H1 (cell line): Measurements from ENCODE around the gene TP53I13. TPM values are rescaled to one million over a fixed set of nuclear protein-coding genes. Genes with fewer than 3 reads are reported as not detected.

ENCODE experiments used
- CTCF ChIA-PET: fragments of 300-600 bp; sonication (Branson Sonifier 250); formaldehyde crosslinking; loops from one replicate; lab custom pipeline; 2021; ENCODE audit not compliant: partially characterized antibody; lab: Charles Lee
- POLR2A ChIA-PET: fragments of 300-600 bp; sonication (Branson Sonifier 250); formaldehyde crosslinking; loops from one replicate; lab custom pipeline; 2021; ENCODE audit warnings: inconsistent platforms; ENCODE audit not compliant: partially characterized antibody; lab: Charles Lee
- DNase-seq, 2 experiments: peaks; one replicate each; pipeline versions ENCODE4 v3.0.0 to v3.0.0-alpha.2; 2010 to 2022; ENCODE audit warnings: low spot score in 2 of 2, low read depth in 1 of 2, mixed read lengths in 1 of 2
- FAIRE-seq: peaks from 2 replicates; lab custom pipeline; 2011; peaks lifted over from hg19 to GRCh38; lab: Jason Lieb, UNC
- H2AFZ ChIP-seq: 2 replicates; pipeline ENCODE4 v1.8.1; 2012; ENCODE audit warnings: low read length, inconsistent platforms
- H2AK5ac ChIP-seq: 2 replicates; pipeline ENCODE4 v1.6.1; 2013; ENCODE audit warnings: low read depth, low read length
- H2BK120ac ChIP-seq: replicated peaks from 2 replicates; pipeline ENCODE3; 2013; ENCODE audit warnings: low read depth, low read length, inconsistent platforms
- H2BK12ac ChIP-seq: 2 replicates; pipeline ENCODE4 v1.6.1; 2013; ENCODE audit warnings: low read depth, low read length
- H2BK15ac ChIP-seq: 2 replicates; pipeline ENCODE4 v1.6.1; 2013; ENCODE audit warnings: low read length
- H2BK20ac ChIP-seq: 2 replicates; pipeline ENCODE4 v1.6.1; 2013; ENCODE audit warnings: low read length
- H2BK5ac ChIP-seq: 2 replicates; pipeline ENCODE4 v1.6.1; 2013; ENCODE audit warnings: low read depth, low read length
- H3K14ac ChIP-seq: 2 replicates; pipeline ENCODE4 v1.6.1; 2013; ENCODE audit warnings: inconsistent platforms; ENCODE audit not compliant: insufficient read length
- H3K18ac ChIP-seq: 2 replicates; pipeline ENCODE4 v1.6.1; 2013; ENCODE audit warnings: low read length; ENCODE audit errors: extremely low read depth
- H3K23ac ChIP-seq: 2 replicates; pipeline ENCODE4 v1.6.1; 2013; ENCODE audit warnings: inconsistent platforms; ENCODE audit not compliant: insufficient read length
- H3K23me2 ChIP-seq: 2 replicates; pipeline ENCODE4 v1.6.1; 2013; ENCODE audit warnings: low read depth, low read length
- H3K27ac ChIP-seq: 2 replicates; pipeline ENCODE4 v1.6.1; 2011; ENCODE audit warnings: low read depth, low read length, inconsistent platforms
- H3K27me3 ChIP-seq, 4 experiments: replicated peaks in 1 of 4; 1 replicate in 1 of 4; 2 replicates in 3 of 4; pipeline versions ENCODE4 v1.6.1 to v1.8.1; 2011 to 2013; ENCODE audit warnings: low read length in 3 of 4, mild to moderate bottlenecking in 3 of 4, inconsistent platforms in 2 of 4, mixed read lengths in 2 of 4, moderate library complexity in 1 of 4; ENCODE audit not compliant: control insufficient read depth in 3 of 4, insufficient read depth in 3 of 4; ENCODE audit errors: extremely low read depth in 1 of 4
- H3K36me3 ChIP-seq, 4 experiments: 2 replicates each; pipeline versions ENCODE4 v1.6.1 to v1.8.1; 2011 to 2013; ENCODE audit warnings: mild to moderate bottlenecking in 4 of 4, low read length in 3 of 4, moderate library complexity in 2 of 4, control low read depth in 1 of 4, inconsistent platforms in 1 of 4; ENCODE audit not compliant: insufficient read depth in 4 of 4, control insufficient read depth in 2 of 4
- H3K4ac ChIP-seq: replicated peaks from 2 replicates; pipeline ENCODE3; 2013; ENCODE audit warnings: low read length, low read depth, mixed read lengths, inconsistent platforms; ENCODE audit not compliant: insufficient read length
- H3K4me1 ChIP-seq, 4 experiments: replicated peaks in 1 of 4; 1 replicate in 1 of 4; 2 replicates in 3 of 4; pipeline versions ENCODE4 v1.6.1 to v1.8.1; 2011 to 2013; ENCODE audit warnings: low read length in 3 of 4, inconsistent platforms in 2 of 4, mixed read lengths in 1 of 4; ENCODE audit not compliant: insufficient read depth in 4 of 4, control insufficient read depth in 3 of 4
- H3K4me2 ChIP-seq, 2 experiments: 2 replicates each; pipeline versions ENCODE4 v1.6.1 to v1.8.1; 2011 to 2013; ENCODE audit warnings: low read depth in 2 of 2, low read length in 2 of 2, control low read depth in 1 of 2, inconsistent platforms in 1 of 2, mild to moderate bottlenecking in 1 of 2; ENCODE audit not compliant: insufficient read depth in 1 of 2
- H3K4me3 ChIP-seq, 4 experiments: fragments of 200-600, 300-600 bp in 1 of 4; sonication (generic), shearing (Covaris generic), sonication (Bioruptor Twin) in 1 of 4; 2 replicates each; pipeline versions ENCODE4 v1.5.1 to v1.8.1; 2011 to 2016; ENCODE audit warnings: low read length in 4 of 4, low read depth in 3 of 4, control low read depth in 2 of 4, inconsistent platforms in 2 of 4, mild to moderate bottlenecking in 2 of 4, mixed read lengths in 1 of 4, moderate library complexity in 1 of 4; ENCODE audit not compliant: insufficient read depth in 2 of 4; ENCODE audit errors: extremely low read depth in 1 of 4
- H3K56ac ChIP-seq: replicated peaks from 2 replicates; pipeline ENCODE3; 2013; ENCODE audit warnings: low read depth, mild to moderate bottlenecking, mixed read lengths, low read length, inconsistent platforms; ENCODE audit not compliant: insufficient read length
- H3K79me1 ChIP-seq: 2 replicates; pipeline ENCODE4 v1.6.1; 2013; ENCODE audit warnings: low read depth, low read length, control low read depth
- H3K79me2 ChIP-seq, 2 experiments: 2 replicates each; pipeline versions ENCODE4 v1.6.1 to v1.8.1; 2012 to 2013; ENCODE audit warnings: low read length in 2 of 2, mild to moderate bottlenecking in 2 of 2, inconsistent platforms in 1 of 2; ENCODE audit not compliant: insufficient read depth in 2 of 2, control insufficient read depth in 1 of 2
- H3K9ac ChIP-seq, 4 experiments: replicated peaks in 1 of 4; 1 replicate in 1 of 4; 2 replicates in 3 of 4; pipeline versions ENCODE4 v1.6.1 to v1.8.1; 2011 to 2013; ENCODE audit warnings: low read depth in 3 of 4, low read length in 3 of 4, control low read depth in 2 of 4, mild to moderate bottlenecking in 2 of 4, moderate library complexity in 2 of 4, inconsistent platforms in 1 of 4; ENCODE audit errors: extremely low read depth in 1 of 4
- H3K9me3 ChIP-seq, 2 experiments: 2 replicates each; pipeline versions ENCODE4 v1.6.1 to v1.8.1; 2012 to 2013; ENCODE audit warnings: mild to moderate bottlenecking in 2 of 2, moderate library complexity in 2 of 2, control low read depth in 1 of 2, inconsistent platforms in 1 of 2, low read depth in 1 of 2, low read length in 1 of 2, mixed read lengths in 1 of 2; ENCODE audit not compliant: insufficient read depth in 2 of 2
- H4K20me1 ChIP-seq, 2 experiments: replicated peaks in 1 of 2; 2 replicates each; pipeline versions ENCODE3 to v1.8.1; 2011 to 2013; ENCODE audit warnings: inconsistent platforms in 2 of 2, low read length in 2 of 2, mild to moderate bottlenecking in 1 of 2; ENCODE audit not compliant: insufficient read depth in 2 of 2, control insufficient read depth in 1 of 2
- H4K5ac ChIP-seq: 2 replicates; pipeline ENCODE4 v1.6.1; 2013; ENCODE audit warnings: low read length, low read depth, mixed read lengths, inconsistent platforms; ENCODE audit not compliant: insufficient read length
- H4K8ac ChIP-seq: 2 replicates; pipeline ENCODE4 v1.8.0; 2013; ENCODE audit warnings: mild to moderate bottlenecking, moderate library complexity, low read length, inconsistent platforms; ENCODE audit not compliant: insufficient read depth; ENCODE audit errors: extremely low read depth
- H4K91ac ChIP-seq: replicated peaks from 2 replicates; pipeline ENCODE3; 2013; ENCODE audit warnings: low read length, mixed read lengths, inconsistent platforms; ENCODE audit not compliant: insufficient read length
- CHD2 ChIP-seq: IDR thresholded peaks from 2 replicates; pipeline ENCODE4 v1.6.1; 2012; ENCODE audit warnings: low read length, improper control_type of control experiment
- CREB1 ChIP-seq: IDR thresholded peaks from 2 replicates; pipeline ENCODE4 v1.6.1; 2012; ENCODE audit warnings: inconsistent platforms
- FOSL1 ChIP-seq: IDR thresholded peaks from 2 replicates; pipeline ENCODE4 v1.6.1; 2011; ENCODE audit warnings: mild to moderate bottlenecking, low read depth, low read length, moderate library complexity; ENCODE audit not compliant: insufficient read depth
- GTF2F1 ChIP-seq: IDR thresholded peaks from 2 replicates; pipeline ENCODE4 v1.6.1; 2012; ENCODE audit warnings: low read depth, low read length, improper control_type of control experiment, borderline replicate concordance
- JUND ChIP-seq: IDR thresholded peaks from 2 replicates; pipeline ENCODE4 v1.6.1; 2011; ENCODE audit warnings: mild to moderate bottlenecking, improper control_type of control experiment, low read length
- SP2 ChIP-seq: IDR thresholded peaks from 2 replicates; pipeline ENCODE4 v1.6.1; 2012; ENCODE audit warnings: mild to moderate bottlenecking, low read length, inconsistent platforms
- TBP ChIP-seq: IDR thresholded peaks from 2 replicates; pipeline ENCODE4 v1.6.1; 2011; ENCODE audit warnings: low read depth, low read length, improper control_type of control experiment
- WGBS, 2 experiments: shearing (Covaris generic) in 1 of 2; methylation state at CpG; one replicate each; pipeline versions ENCODE4 v1.1.6 to v1.1.7; 2013 to 2015; ENCODE audit warnings: low lambda C conversion rate in 2 of 2, mixed read lengths in 2 of 2, inconsistent platforms in 1 of 2, low coverage in 1 of 2, missing lambda C conversion rate in 1 of 2; ENCODE audit not compliant: insufficient replicate concordance in 2 of 2, insufficient coverage in 1 of 2, insufficient read length in 1 of 2; ENCODE audit errors: extremely low coverage in 1 of 2, missing lambda C conversion rate in 1 of 2; 5-methylcytosine and 5-hydroxymethylcytosine counted together
- polyA plus RNA-seq, 7 experiments: library from polyadenylated mRNA; depleted of rRNA in 3 of 7; stranded (reverse) in 5 of 7; unstranded in 2 of 7; fragments of >200 nt in 5 of 7; fragments of 200-250 nt in 2 of 7; gene quantifications; 1 replicate in 5 of 7; 2 replicates in 1 of 7; 4 replicates in 1 of 7; pipeline versions ENCODE4 v1.2.1 to v1.2.3, GENCODE V29; 2011 to 2013; ENCODE audit warnings: missing spikeins in 2 of 7, mixed read lengths in 2 of 7
- total RNA-seq: library from RNA; stranded (reverse); fragmentation: NEBNext Ultra II Directional; extraction: Animal tissue kit (Norgen Biotek cat#: 25700); gene quantifications from 2 replicates; pipeline ENCODE4 v1.2.1, GENCODE V29; 2021

TP53I13 gene
- total and polyA plus RNA-seq, 2 of the 8 experiments (the other 6 are each of a cell fraction or from before 2014, with no cell fraction given), result 22.4 to 35.7 TPM

DNA sequence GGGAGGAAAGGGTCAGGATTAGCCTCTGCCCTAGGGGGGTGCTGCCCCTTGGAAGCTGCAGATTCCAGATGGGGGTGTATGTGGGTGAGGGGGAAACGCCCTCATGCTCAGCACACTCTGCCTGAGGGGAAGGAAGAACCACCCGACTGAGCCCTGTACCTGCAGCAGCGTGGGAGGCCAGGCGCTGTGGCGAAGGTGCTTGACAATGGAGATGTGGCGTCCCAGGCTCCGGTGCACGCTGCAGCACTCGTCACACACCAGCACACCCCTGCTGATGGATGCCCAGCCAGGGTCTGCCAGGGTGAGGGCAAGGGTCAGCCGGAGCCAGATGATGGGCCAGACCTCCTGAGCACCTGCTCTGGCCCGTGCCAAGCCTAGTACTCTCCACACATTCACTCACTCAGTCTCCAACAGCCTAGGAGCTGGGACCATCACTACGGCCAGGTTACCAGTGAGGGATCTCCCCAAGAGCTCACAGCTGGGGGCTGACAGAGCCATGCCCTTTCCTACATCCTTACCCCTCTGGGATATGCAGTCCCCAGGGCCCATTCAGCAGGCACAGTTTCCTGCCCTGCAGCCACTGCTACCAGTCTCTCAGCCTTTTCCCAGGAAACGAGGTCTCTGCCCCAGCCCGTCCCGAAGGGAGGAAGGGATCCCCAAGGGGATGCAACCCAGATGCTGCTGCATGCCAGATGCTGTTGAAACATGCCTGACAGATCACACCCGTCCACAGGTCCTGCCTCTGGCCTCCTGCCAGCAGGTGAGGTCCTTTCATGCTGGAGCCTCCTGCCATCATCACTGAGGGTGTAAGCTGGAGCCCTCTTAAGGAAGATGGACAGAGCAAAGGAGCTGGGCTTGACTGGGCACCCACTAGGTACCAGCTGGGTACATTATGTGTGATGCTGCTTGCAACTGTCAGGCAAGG lies 15.1 kb downstream of the TP53I13 start:
- peaks cover 4% of the 10 kb centered on the region; the same call in 1 of the 2 replicates for H3K23me2 ChIP-seq
- FAIRE-seq (no peak), DNase-seq (no peak)
- CTCF ChIA-PET, result interaction anchor here (4.1 to 15.3 kb wide), 4 partner anchors 9 to 36 kb away, joined by 19 to 193 read pairs (median 126); partner anchors contain the start of genes ABHD15, ANKRD13B, CORO6 and TP53I13
- H3K14ac ChIP-seq, result no peak overlapping the region
- H2BK5ac ChIP-seq, result peak overlapping the region; percentile 8; the same call in 1 of the 2 replicates
- H3K18ac ChIP-seq, result no peak overlapping the region
- peaks cover 0 to 39% of the 10 kb centered on the region in 2 experiments; a peak in 2 of 4 replicates for H3K79me2 ChIP-seq
- no peak overlapping the region; the same call in 1 of the 2 replicates for H4K8ac ChIP-seq
- 0 out of 2 replicates have a peak overlapping the region, but pooled peaks have one; percentile 7 for H2BK15ac ChIP-seq
- H3K4me3 ChIP-seq, result no peak overlapping the region
- no peak overlapping the region for H3K4ac ChIP-seq
- no peak overlapping the region for H3K56ac ChIP-seq
- H3K4me1 ChIP-seq, result peaks cover 7 to 24% (median 19%) of the 10 kb centered on the region in 4 experiments
- H2AFZ ChIP-seq, result no peak overlapping the region
- no peaks in the 10 kb centered on the region for H3K27me3 ChIP-seq
- H3K27ac ChIP-seq, result no peak overlapping the region
- peaks cover 0 to 6% (median 4%) of the 10 kb centered on the region in 4 experiments; a peak in 2 of 8 replicates for H3K36me3 ChIP-seq
- POLR2A ChIA-PET, result interaction anchor here (1.0 to 5.1 kb wide), 2 partner anchors 8 to 9 kb away, joined by 3 to 19 read pairs; partner anchors contain the start of gene ANKRD13B
- no peak overlapping the region for H2BK120ac ChIP-seq
- 0 out of 4 replicates have a peak overlapping the region, but pooled peaks of 1 of the 2 experiments have one; percentile 2 for H3K4me2 ChIP-seq
- H3K9ac ChIP-seq, result no peak overlapping the region
- H3K79me1 ChIP-seq, result peaks cover 19% of the 10 kb centered on the region
- H4K91ac ChIP-seq, result peak overlapping the region; percentile 2
- 88% methylated on average over 14 of the region's 16 CpGs; no CpG with 5 or more reads in 1 of the 2 experiments for WGBS, 2 experiments
- no peak overlapping the region for H4K5ac ChIP-seq
- H3K9me3 ChIP-seq, result no peaks in the 10 kb centered on the region
- H3K23ac ChIP-seq, result no peak overlapping the region
- H4K20me1 ChIP-seq, result peaks cover 12 to 35% of the 10 kb centered on the region in 2 experiments
- 0 out of 2 replicates have a peak overlapping the region, but pooled peaks have one; percentile 26 for H2AK5ac ChIP-seq
- peak overlapping the region; percentile 50; the same call in 1 of the 2 replicates for H2BK12ac ChIP-seq
- H2BK20ac ChIP-seq, result no peak overlapping the region; the same call in 1 of the 2 replicates
- TF ChIP-seq TBP (no peak), JUND (no peak), FOSL1 (no peak), CHD2 (no peak), GTF2F1 (no peak), SP2 (no peak), CREB1 (no peak)
